GM12892 (cell line): ENCODE measurements around the gene TIMM23.

Experiments used
- POLR2A ChIP-seq: IDR thresholded peaks from 2 replicates; pipeline ENCODE4 v1.6.1; 2011; ENCODE audit warnings: low read depth, low read length, control low read depth
- POLR2AphosphoS5 ChIP-seq: IDR thresholded peaks from 2 replicates; pipeline ENCODE4 v1.6.1; 2011; ENCODE audit warnings: low read depth, low read length, control low read depth

GRCh38 chr10:46002916-46003693 is 30.8 kb downstream of the TIMM23 start:
- no peak for TF ChIP-seq POLR2AphosphoS5
- TF ChIP-seq POLR2A: no peak
